Stimulated activated CD8-positive, alpha-beta memory T cell treated with anti-CD3 and anti-CD28 coated beads, Interleukin-7, amount 100 ng/mL, for 1 hour (primary cell): ENCODE results near the gene MT1HL1.

Source experiments
- DNase-seq, 2 donors: peaks; one replicate each; pipeline ENCODE4 v3.0.0-alpha.2; 2020; ENCODE audit warnings: low read depth in 2 of 2

MT1HL1 gene

DNA sequence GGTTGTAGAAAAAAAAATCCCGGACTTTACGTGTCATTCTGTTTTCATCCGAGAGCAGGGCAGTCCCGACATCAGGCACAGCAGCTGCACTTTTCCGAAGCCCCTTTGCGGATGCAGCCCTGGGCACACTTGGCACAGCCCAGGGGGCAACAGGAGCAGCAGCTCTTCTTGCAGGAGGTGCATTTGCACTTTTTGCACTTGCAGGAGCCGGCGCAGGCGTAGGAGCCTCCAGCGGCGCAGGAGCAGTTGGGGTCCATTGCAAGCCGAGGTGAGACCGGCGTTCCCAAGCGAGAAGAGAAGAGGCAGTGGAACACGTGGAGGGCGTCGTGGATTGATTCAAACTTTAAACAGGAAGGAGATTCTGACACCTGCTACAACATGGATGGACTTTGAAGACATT, at the start of gene MT1HL1:
Gene MT1HL1, minus strand, starts transcription at position 326 of the 400 bp plus-strand sequence. Its CDS starts 69 bp downstream, at position 257.
- no peak for DNase-seq

GRCh38 chr1:237050915-237051314, 46.7 kb upstream of the MT1HL1 start:
- no peak for DNase-seq

GRCh38 chr1:237050185-237050584, 45.9 kb upstream of the MT1HL1 start:
- no peak for DNase-seq

DNA sequence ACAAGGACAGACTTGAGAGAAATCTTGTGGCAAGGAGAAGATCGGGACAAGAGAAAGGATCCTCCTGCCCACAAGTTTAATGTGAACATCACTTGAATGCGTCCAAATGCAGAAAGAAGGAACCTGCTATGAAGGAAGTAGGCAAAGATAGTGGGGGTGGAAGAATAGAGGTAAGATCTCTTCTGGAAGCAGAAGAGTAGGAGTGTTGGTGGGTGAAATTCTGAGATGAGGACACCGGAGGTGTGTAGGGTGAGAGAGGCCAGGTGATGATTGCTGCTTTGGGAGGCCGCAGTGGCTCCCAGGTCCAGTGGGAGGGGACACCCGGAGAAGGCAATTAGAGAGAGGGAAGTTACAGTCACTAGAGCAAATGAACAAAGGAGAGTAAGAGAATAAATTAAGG, 44.6 kb upstream of the MT1HL1 start:
- DNase-seq, result no peak

DNA sequence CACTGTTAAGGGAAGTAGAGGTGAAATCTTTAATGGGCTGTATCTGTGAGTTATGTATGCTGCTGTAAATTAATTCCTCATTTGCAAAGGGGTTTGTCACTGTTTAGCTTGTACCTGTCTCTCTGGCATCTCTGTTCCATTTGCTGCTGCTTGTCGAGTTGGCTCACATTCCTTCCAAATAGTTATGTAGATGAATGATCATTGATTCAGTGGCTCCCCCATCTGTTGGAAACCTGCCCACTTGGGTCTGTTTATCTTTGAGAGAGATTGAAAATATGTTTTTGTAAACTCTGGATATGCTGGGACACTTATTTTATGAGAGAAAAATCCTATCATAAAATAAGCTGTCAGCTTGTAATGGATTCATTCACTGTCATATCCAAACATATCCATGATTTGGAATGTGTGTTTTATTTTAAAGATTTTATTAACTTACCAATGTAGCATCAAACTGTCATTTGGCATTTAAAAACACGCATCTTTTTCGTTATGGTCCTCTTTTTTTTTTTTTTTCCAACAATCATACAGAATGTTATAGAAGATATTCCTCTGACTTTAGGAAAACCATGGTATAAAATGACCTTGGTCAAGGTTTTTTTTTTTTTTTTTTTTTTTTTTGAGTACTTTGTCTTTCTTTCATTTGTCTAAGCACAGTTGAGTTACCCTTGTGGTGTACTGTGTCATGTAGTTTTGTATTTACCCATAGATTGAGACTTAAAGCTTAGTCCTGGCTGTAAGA, 41.2 kb upstream of the MT1HL1 start:
- no peak for DNase-seq

- no peak for DNase-seq
Observed at GRCh38 chr1:237043846-237044636, 39.8 kb upstream of the MT1HL1 start.

- no peak for DNase-seq
Observed at GRCh38 chr1:237042892-237043576, 38.8 kb upstream of the MT1HL1 start.

DNA sequence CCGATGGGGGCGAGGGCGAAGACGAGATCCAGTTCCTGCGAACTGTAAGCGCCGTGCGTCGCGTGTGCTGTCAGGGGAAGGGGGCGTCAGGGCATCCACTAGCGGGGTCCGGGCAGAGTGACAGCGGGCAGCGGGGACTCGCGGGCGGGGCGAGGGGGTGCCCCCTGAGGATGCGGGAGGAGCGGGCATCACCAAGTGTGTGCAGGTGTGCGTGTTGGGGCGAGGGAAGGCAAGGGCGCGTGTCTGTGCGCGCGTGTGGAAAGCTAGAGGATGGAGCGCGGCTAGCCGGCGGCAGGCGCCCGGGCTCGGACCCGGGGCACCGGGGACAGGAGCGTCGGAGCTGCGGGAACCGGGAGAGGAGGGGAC, 38.3 kb upstream of the MT1HL1 start:
- DNase-seq, result no peak

DNA sequence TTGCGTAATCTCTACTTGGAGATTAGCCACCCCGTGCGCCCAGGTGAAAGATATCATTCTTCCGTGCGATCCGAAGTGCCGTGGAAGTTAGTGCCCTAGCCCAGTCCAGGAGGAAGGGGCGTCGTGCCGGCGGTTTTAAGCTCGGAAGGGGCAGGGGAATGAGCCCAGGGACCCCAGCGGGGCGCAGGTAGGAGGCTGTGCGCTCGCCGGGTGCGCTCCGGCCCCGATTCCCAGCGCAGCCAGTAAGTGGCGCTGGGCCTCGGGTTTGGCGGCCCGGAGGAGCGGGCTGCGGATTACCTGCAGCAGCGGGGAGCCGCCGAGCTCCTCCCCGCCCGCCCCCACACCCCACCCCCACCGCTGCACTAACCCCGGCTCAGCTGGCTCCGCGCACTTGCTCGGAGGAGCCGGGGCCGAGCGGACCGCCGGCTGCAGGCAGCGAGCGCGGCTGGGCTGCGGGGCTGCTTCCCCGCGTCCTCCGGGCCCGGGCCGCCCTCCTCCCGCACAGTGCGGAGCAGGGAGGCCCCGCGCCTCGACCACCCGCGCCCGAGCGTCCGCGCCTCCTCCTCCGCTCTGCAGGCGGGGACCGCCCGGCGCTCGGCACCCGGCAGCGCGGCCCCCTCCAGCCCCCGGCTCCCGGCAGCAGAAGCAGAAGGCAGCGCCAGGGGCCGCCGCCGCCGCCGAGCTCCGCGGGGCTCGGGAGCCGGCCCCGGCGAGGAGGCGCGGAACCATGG, 37.7 kb upstream of the MT1HL1 start, which contains the start of gene RYR2:
Gene RYR2, plus strand, starts transcription at position 390 of the 731 bp plus-strand sequence. Its CDS starts 338 bp downstream, at position 728.
- no peak for DNase-seq

GRCh38 chr1:237041461-237041794, 37.2 kb upstream of the MT1HL1 start:
- DNase-seq, result no peak

DNA sequence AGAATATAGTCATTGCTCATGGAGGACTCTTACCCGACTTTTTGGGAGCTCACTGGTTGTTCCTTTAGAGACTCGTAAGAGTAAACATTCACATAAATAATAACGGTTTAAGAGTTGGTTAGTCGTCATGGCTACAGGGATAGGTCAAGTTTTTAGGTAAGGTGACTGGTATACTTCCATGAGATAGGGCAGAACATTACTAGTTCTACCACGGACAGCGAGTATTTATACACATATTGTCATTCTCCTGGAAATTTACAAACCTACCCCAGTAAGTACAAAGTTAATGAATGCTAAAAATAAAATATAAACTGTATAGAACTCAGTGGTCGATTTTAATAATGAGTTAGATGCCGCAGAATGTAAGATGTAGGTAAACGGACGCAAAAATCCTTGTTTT, 36.6 kb upstream of the MT1HL1 start:
- DNase-seq, result no peak

GRCh38 chr1:237038211-237038610, 34.0 kb upstream of the MT1HL1 start:
- DNase-seq, result no peak

- DNase-seq, result no peak
Observed at GRCh38 chr1:237035759-237036158, 31.5 kb upstream of the MT1HL1 start.

GRCh38 chr1:237033804-237034203, 29.6 kb upstream of the MT1HL1 start:
- no peak for DNase-seq

- DNase-seq, result no peak
Observed at GRCh38 chr1:237033061-237033460, 28.8 kb upstream of the MT1HL1 start.

GRCh38 chr1:237032029-237032428, 27.8 kb upstream of the MT1HL1 start:
- DNase-seq, result no peak

DNA sequence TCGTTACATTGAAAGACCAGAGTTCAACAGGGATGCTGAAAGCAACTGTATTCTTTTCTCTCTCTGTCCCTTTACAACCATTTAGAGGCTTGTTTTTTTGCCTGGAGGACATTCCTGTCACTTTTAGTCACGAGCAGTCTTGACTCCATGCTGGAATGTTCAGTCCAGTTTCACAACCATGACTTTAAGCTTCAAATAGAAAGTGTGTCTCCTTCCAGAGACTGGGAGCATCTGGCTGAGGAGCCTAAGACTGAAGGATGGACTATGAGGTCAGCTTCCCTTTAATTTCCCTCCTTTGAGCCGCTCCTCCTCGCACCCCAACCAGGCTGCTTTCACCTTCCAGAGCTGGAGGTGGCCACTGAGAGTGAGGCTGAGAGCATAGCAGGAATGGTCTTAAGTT, 27.2 kb upstream of the MT1HL1 start:
- DNase-seq, result no peak

- DNase-seq, result no peak
Observed at GRCh38 chr1:237029850-237030535, 25.8 kb upstream of the MT1HL1 start.

DNA sequence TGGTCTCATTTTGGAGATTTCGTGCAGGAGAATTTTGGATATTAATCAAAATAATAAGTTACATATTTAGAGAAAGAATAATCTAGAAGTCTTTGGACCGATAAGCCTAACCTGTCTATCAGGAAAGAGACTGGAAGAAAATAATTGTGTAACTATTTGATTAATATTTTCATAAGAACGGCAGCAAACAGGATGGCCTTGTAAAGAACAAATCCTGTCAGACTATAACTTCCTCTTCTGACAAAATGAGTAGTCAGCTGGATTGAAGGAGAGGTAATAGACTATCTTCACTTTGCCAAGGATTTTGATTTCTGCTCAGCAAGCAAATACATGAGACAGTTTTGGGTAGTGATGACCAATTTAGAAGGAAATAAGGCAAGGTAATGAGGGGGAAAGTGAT, 25.0 kb upstream of the MT1HL1 start:
- no peak for DNase-seq

DNA sequence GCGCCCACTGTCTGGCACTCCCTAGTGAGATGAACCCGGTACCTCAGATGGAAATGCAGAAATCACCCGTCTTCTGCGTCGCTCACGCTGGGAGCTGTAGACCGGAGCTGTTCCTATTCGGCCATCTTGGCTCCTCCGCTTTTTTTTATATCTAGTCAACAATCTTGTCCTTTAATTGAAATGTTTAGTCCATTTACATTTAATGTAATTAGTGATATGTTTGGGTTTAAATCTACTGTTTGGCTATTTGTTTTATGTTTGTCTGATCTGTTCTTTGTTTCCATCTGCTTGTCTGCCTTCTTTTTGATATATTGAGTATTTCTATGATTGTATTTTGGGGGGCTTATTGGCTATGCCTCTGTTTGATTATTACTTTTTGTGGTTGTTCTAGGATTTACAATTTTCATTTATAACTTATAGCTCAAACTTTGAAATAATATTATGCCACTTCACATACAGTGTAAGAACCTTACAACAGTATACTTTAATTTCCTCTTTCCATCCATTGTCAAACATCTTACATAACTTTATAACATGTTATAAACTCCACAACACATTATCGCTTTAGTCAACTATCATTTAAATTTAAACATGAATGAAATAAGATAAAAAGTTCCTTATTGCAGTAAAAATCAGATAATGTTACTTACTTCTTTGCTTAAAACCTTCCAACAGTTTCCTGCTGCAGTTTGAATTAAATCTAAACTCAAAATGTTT, 21.3 kb upstream of the MT1HL1 start:
- DNase-seq, result no peak

DNA sequence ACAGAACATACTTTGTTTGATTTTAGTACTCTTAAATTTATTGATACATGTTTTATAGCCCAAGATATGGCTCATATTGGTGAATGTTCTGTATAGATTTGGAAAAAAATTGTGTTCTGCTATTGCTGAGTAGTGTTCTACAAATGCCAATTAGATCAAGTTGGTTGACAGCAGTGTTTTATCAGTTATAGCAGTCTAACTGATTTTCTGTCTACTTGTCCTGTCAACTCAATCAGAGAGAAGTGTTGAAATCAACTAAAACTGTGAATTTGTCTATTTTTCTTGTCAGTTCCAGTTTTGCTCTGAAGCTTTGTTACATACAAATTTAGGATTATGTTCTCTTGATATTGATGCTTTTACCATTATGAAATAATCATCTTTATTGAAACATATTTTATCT, 14.7 kb upstream of the MT1HL1 start:
- DNase-seq, result no peak
